ENCODE measurements around the gene CAMK2D. TPM values are rescaled to one million over a fixed set of nuclear protein-coding genes. Genes with fewer than 3 reads are reported as not detected.

Gene CAMK2D
- polyA plus RNA-seq, 3 donors: 10.4 to 30.6 (median 19.6) TPM

- Mint-ChIP-seq H3K9me3 (no peaks in the 10 kb centered on the region), H3K4me1 (no peaks in the 10 kb centered on the region), H3K27me3 (ENCODE audit: low read depth in 3 of 3) (peaks cover 0 to 5% (median 0%) of the 10 kb centered on the region in 3 donors), H3K4me3 (no peak overlapping the region), H3K27ac (no peak overlapping the region), H3K36me3 (peaks cover 29% of the 10 kb centered on the region in 2 donors)
- no peak for DNase-seq
- Histone ChIP-seq H3K9ac (ENCODE audit: insufficient read depth, low read length, poor library complexity, severe bottlenecking) (no peak overlapping the region), H2AFZ (ENCODE audit: insufficient read depth, low read depth, low read length, poor library complexity, severe bottlenecking) (no peak overlapping the region), H3K36me3 (replicated peaks in 1 of 2; ENCODE audit: control insufficient read depth in 1 of 2, insufficient read depth in 2 of 2, low read length in 2 of 2) (peaks cover 3 to 6% of the 10 kb centered on the region in 2 donors), H3K27ac (ENCODE audit: low read depth in 1 of 2, low read length in 2 of 2) (no peak overlapping the region), H3K4me3 (replicated peaks in 1 of 3; ENCODE audit: low read depth in 2 of 3, low read length in 3 of 3) (no peak overlapping the region), H3K4me2 (replicated peaks; ENCODE audit: extremely low read depth, low read length, poor library complexity, severe bottlenecking) (no peak overlapping the region), H3K9me3 (replicated peaks in 1 of 2; ENCODE audit: control insufficient read depth in 1 of 2, insufficient read depth in 1 of 2, low read length in 2 of 2) (no peaks in the 10 kb centered on the region), H3K4me1 (ENCODE audit: control insufficient read depth in 1 of 2, insufficient read depth in 2 of 2, low read length in 2 of 2) (no peaks in the 10 kb centered on the region), H3K79me2 (ENCODE audit: insufficient read depth, low read length) (no peaks in the 10 kb centered on the region), H3K27me3 (ENCODE audit: control insufficient read depth in 2 of 2, insufficient read depth in 2 of 2, low read length in 2 of 2) (no peaks in the 10 kb centered on the region), H4K20me1 (ENCODE audit: insufficient read depth, low read length) (no peaks in the 10 kb centered on the region)
- intact Hi-C loops (cut with micrococcal nuclease): no loop called here
- TF ChIP-seq, protein P1, sequence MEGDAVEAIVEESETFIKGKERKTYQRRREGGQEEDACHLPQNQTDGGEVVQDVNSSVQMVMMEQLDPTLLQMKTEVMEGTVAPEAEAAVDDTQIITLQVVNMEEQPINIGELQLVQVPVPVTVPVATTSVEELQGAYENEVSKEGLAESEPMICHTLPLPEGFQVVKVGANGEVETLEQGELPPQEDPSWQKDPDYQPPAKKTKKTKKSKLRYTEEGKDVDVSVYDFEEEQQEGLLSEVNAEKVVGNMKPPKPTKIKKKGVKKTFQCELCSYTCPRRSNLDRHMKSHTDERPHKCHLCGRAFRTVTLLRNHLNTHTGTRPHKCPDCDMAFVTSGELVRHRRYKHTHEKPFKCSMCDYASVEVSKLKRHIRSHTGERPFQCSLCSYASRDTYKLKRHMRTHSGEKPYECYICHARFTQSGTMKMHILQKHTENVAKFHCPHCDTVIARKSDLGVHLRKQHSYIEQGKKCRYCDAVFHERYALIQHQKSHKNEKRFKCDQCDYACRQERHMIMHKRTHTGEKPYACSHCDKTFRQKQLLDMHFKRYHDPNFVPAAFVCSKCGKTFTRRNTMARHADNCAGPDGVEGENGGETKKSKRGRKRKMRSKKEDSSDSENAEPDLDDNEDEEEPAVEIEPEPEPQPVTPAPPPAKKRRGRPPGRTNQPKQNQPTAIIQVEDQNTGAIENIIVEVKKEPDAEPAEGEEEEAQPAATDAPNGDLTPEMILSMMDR (IDR thresholded peaks at IDR 0.05): no peak
These were observed 300.3 kb downstream of the CAMK2D start for GRCh38 chr4:113461281-113461680.

GRCh38 chr4:113457886-113458285, 303.7 kb downstream of the CAMK2D start:
- no peak overlapping the region for H3K4me2 ChIP-seq (replicated peaks; ENCODE audit: extremely low read depth, low read length, poor library complexity, severe bottlenecking)
- H3K36me3 ChIP-seq (replicated peaks in 1 of 2; ENCODE audit: control insufficient read depth in 1 of 2, insufficient read depth in 2 of 2, low read length in 2 of 2): peaks cover 0 to 3% of the 10 kb centered on the region in 2 donors
- no peak overlapping the region for H2AFZ ChIP-seq (ENCODE audit: insufficient read depth, low read depth, low read length, poor library complexity, severe bottlenecking)
- H3K79me2 ChIP-seq (ENCODE audit: insufficient read depth, low read length): no peaks in the 10 kb centered on the region
- H3K9ac ChIP-seq (ENCODE audit: insufficient read depth, low read length, poor library complexity, severe bottlenecking): no peak overlapping the region
- peaks cover 16 to 27% of the 10 kb centered on the region in 2 donors for H3K36me3 Mint-ChIP-seq
- H4K20me1 ChIP-seq (ENCODE audit: insufficient read depth, low read length): no peaks in the 10 kb centered on the region
- H3K27me3 Mint-ChIP-seq (ENCODE audit: low read depth in 3 of 3): peaks cover 0 to 3% (median 0%) of the 10 kb centered on the region in 3 donors
- H3K27me3 ChIP-seq (ENCODE audit: control insufficient read depth in 2 of 2, insufficient read depth in 2 of 2, low read length in 2 of 2): no peaks in the 10 kb centered on the region
- H3K4me1 Mint-ChIP-seq: no peaks in the 10 kb centered on the region
- no peaks in the 10 kb centered on the region for H3K9me3 ChIP-seq (replicated peaks in 1 of 2; ENCODE audit: control insufficient read depth in 1 of 2, insufficient read depth in 1 of 2, low read length in 2 of 2)
- no peak for DNase-seq
- H3K27ac Mint-ChIP-seq: no peak overlapping the region
- TF ChIP-seq, protein P1 (IDR thresholded peaks at IDR 0.05): no peak
- no peaks in the 10 kb centered on the region for H3K4me1 ChIP-seq (ENCODE audit: control insufficient read depth in 1 of 2, insufficient read depth in 2 of 2, low read length in 2 of 2)
- no peak overlapping the region for H3K4me3 Mint-ChIP-seq
- H3K9me3 Mint-ChIP-seq: no peaks in the 10 kb centered on the region
- intact Hi-C loops (cut with micrococcal nuclease): no loop called here
- H3K4me3 ChIP-seq (replicated peaks in 1 of 3; ENCODE audit: low read depth in 2 of 3, low read length in 3 of 3): no peak overlapping the region
- no peak overlapping the region for H3K27ac ChIP-seq (ENCODE audit: low read depth in 1 of 2, low read length in 2 of 2)

All from CD14-positive monocyte (primary cell).